Middle frontal gyrus (tissue), 1 donor: ENCODE data around the gene RSKR.
"Not testable (repeated sequence)": the region's sequence is repeated elsewhere in the genome, so short reads cannot be mapped to it uniquely, and the experiment has no call there.

ENCODE experiments used
- DNase-seq: peaks from one replicate; pipeline ENCODE4 v3.0.0-alpha.2; 2015; ENCODE audit warnings: low spot score; ENCODE audit errors: extremely low spot score

RSKR gene

GRCh38 chr17:28578246-28579195, 35.5 kb downstream of the RSKR start:
- no peak for DNase-seq

- DNase-seq: no peak
Measured at GRCh38 chr17:28577466-28577824, 36.5 kb downstream of the RSKR start.

- peak; percentile 96 for DNase-seq
Measured at GRCh38 chr17:28576758-28577465, 37.1 kb downstream of the RSKR start, which contains the start of gene ALDOC. ALDOC (minus strand) TSS chr17:28576895; CDS start chr17:28575532, 1,363 bp downstream.

GRCh38 chr17:28576016-28576415, 38.0 kb downstream of the RSKR start:
- not testable (repeated sequence) for DNase-seq

GRCh38 chr17:28575126-28575795, 38.7 kb downstream of the RSKR start:
- no peak for DNase-seq

GRCh38 chr17:28574526-28574925, 39.5 kb downstream of the RSKR start:
- no peak for DNase-seq

- no peak for DNase-seq
Measured at GRCh38 chr17:28573966-28574480, 40.0 kb downstream of the RSKR start.

- DNase-seq: no peak
Measured at GRCh38 chr17:28573521-28573920, 40.5 kb downstream of the RSKR start.

GRCh38 chr17:28573040-28573380, 41.0 kb downstream of the RSKR start:
- DNase-seq: no peak

GRCh38 chr17:28572259-28573039, 41.5 kb downstream of the RSKR start:
- no peak for DNase-seq

GRCh38 chr17:28571361-28572122, 42.4 kb downstream of the RSKR start, which contains the start of gene PIGS:
PIGS (minus strand) TSS chr17:28571524; CDS start chr17:28571496, 28 bp downstream.
- DNase-seq: peak; percentile 92

GRCh38 chr17:28570716-28571360, 43.1 kb downstream of the RSKR start:
- no peak for DNase-seq

GRCh38 chr17:28569446-28569845, 44.5 kb downstream of the RSKR start:
- DNase-seq: no peak

GRCh38 chr17:28567604-28568003, 46.4 kb downstream of the RSKR start:
- DNase-seq: no peak

- DNase-seq: no peak
Measured at GRCh38 chr17:28563475-28563874, 50.5 kb downstream of the RSKR start.
